ENCODE measurements around the gene MYH11.

DNA sequence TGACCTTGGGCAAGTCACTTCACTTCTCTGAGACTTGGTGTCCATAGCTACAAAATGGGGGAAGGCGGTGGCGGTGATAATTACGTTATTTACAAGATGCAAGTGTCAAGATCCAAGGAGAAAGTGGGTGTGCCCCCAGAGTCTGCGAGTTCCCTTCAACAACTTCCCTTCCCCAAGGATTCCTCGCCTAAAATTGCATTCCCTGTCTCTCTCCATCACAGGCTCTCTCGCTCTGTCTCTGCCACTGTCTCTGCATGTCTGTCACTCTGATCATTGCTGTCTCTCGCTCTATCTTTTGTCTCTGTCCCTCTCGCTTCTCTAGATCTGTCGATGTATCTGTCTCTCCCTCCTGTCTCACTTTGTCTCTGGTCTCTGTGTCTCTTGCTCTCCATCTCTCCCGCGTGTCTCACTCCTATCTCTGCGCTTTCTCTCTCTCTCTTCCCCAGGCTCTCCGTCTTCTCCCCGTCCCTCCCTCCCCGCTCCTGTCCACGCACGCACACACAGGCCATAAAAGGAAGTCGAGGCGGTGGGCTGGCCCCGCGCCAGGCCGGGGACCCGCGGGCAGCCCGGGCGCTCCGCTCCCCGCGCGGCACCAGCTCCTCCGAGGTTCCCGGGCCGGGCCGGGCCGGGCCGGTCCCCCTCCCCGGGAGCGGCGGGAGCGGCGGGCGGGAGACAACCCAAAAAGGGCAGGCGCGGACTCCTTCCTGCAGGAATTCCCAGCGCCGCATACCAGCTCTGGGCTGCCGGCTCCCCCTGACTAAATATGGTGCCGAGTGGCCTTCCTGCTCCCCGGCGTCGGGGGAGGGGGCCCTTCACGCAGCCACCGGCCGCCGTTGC, 1.1 kb upstream of the MYH11 start:
- no peak for TF ChIP-seq POLR2AphosphoS2 (IDR thresholded peaks at IDR 0.05; ENCODE audit: low read depth, low read length)
- no peak for TF ChIP-seq ETV6 (CRISPR knock-in tag; conservative IDR thresholded peaks at IDR 0.05)
- no peak for TF ChIP-seq ZFP37 (CRISPR knock-in tag; IDR thresholded peaks at IDR 0.05; ENCODE audit: borderline replicate concordance)

Data from HepG2 (cell line).